Left ventricle myocardium inferior (tissue), 1 donor: ENCODE results near the gene ELFN1. TPM values are rescaled to one million over a fixed set of nuclear protein-coding genes. Genes with fewer than 3 reads are reported as not detected.

Source experiments
- DNase-seq: peaks from one replicate; pipeline ENCODE4 v3.0.0-alpha.2; 2020
- H3K27ac ChIP-seq: fragments of 200-600 bp; replicated peaks from 2 replicates; pipeline ENCODE4 v1.8.0; 2021
- H3K27me3 ChIP-seq: fragments of 200-600 bp; 2 replicates; pipeline ENCODE4 v1.8.0; 2021; ENCODE audit warnings: low read depth
- H3K36me3 ChIP-seq: fragments of 200-600 bp; 2 replicates; pipeline ENCODE4 v1.8.0; 2021
- H3K4me1 ChIP-seq: fragments of 200-600 bp; 2 replicates; pipeline ENCODE4 v1.8.0; 2021
- H3K4me3 ChIP-seq: fragments of 200-600 bp; 2 replicates; pipeline ENCODE4 v1.8.0; 2021; ENCODE audit warnings: mild to moderate bottlenecking, moderate library complexity
- H3K9me3 ChIP-seq: fragments of 200-600 bp; replicated peaks from 2 replicates; pipeline ENCODE4 v1.8.0; 2021
- CTCF ChIP-seq: fragments of 200-600 bp; IDR thresholded peaks from 2 replicates; pipeline ENCODE4 v1.8.0; 2021; ENCODE audit warnings: antibody characterized with exemption, mild to moderate bottlenecking, borderline replicate concordance
- intact Hi-C: fragments of 100-400 bp; cut with micrococcal nuclease; formaldehyde crosslinking; loops from one replicate; pipeline ENCODE4 v1.11.0; 2022
- total RNA-seq: library from RNA; stranded (reverse); fragmentation: NEBNext Ultra II Directional; extraction: Animal tissue kit (Norgen Biotek cat#: 25700); gene quantifications from one replicate; pipeline ENCODE4 v1.2.1, GENCODE V29; 2021
- donor health status: DM: no; HTN: yes; CAD: no; lungs with severe emphysema.

Gene ELFN1
- total RNA-seq, 1 donor from 2014 or later, result 10.5 TPM

DNA sequence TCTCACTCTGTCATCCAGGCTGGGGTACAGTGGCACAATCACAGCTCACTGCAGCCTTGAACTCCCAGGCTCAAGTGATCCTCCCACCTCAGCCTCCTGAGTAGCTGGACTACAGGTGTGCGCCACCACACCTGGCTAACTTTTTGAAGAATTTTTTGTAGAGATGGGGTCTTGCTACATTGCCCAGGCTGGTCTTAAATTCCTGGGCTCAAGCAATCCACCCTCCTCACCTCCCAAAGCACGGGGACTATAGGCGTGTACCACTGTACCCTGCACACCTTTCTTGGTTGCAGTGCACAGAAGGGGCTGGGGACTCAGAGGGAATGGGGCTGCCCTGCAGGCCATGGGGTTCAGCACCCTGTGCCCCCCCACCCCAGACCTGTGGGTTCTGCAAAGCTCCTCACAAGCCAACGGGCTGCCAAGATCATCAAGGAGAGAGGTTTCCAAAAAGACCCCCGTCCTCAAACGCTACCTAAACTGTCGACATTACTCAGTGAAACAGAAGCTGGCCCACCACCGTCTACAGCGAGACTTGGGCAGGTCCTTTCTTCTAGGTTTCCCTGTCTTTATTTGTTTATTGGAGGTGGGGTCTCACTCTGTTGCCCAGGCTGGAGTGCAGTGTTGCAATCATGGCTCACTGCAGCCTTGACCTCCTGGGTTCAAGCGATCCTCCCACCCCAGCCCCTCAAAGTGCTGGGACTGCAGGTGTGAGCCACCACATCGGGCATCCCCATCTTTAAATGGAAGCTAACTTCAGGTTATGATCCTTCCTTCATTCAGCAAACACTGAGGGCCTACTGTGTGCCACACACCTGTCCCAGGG, 26.6 kb upstream of the ELFN1 start:
- no peak overlapping the region for H3K27ac ChIP-seq
- no peaks in the 10 kb centered on the region for H3K36me3 ChIP-seq
- intact Hi-C loops, result no loop called here
- DNase-seq, result peak; percentile 1
- no peaks in the 10 kb centered on the region for H3K9me3 ChIP-seq
- no peak for TF ChIP-seq CTCF
- H3K27me3 ChIP-seq, result peaks cover 86% of the 10 kb centered on the region
- no peak overlapping the region for H3K4me3 ChIP-seq
- H3K4me1 ChIP-seq, result peaks cover 22% of the 10 kb centered on the region

GRCh38 chr7:1644341-1645070, 25.6 kb upstream of the ELFN1 start:
- TF ChIP-seq CTCF, result no peak
- Histone ChIP-seq H3K4me3 (no peak overlapping the region), H3K27ac (no peak overlapping the region), H3K9me3 (no peaks in the 10 kb centered on the region), H3K36me3 (no peaks in the 10 kb centered on the region), H3K27me3 (peaks cover 90% of the 10 kb centered on the region), H3K4me1 (peaks cover 29% of the 10 kb centered on the region)
- intact Hi-C loops, result no loop called here
- peak; percentile 13 for DNase-seq

- peak; percentile 10 for DNase-seq
- Histone ChIP-seq H3K36me3 (no peaks in the 10 kb centered on the region), H3K27ac (no peak overlapping the region), H3K27me3 (peaks cover 93% of the 10 kb centered on the region), H3K4me1 (peaks cover 29% of the 10 kb centered on the region), H3K4me3 (no peak overlapping the region), H3K9me3 (no peaks in the 10 kb centered on the region)
- TF ChIP-seq CTCF, result no peak
- intact Hi-C loops, result no loop called here
Observed at GRCh38 chr7:1645071-1645409, 25.0 kb upstream of the ELFN1 start.

DNA sequence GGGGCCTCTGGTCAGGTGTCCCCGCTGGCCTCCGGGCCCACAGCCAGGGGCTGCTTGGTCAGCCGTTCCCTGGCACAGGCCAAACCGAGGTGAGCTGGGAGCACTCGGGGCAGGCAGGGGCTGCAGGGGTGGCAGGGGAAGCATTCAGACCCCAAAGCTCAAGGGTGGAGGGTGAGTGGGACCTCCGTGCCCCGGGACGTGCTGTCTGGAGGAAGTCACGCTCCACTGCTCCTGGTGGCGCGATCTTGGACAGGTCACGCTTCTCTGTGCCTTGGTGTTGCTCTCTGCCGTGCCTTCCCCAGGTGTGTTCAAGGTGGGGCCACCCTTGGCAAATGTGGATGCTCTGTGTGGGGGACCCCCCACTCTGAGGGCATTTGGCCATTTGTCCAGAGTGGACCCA, 24.6 kb upstream of the ELFN1 start:
- no peak overlapping the region for H3K27ac ChIP-seq
- DNase-seq, result peak; percentile 12
- H3K36me3 ChIP-seq, result no peaks in the 10 kb centered on the region
- peaks cover 29% of the 10 kb centered on the region for H3K4me1 ChIP-seq
- H3K4me3 ChIP-seq, result no peak overlapping the region
- no peaks in the 10 kb centered on the region for H3K9me3 ChIP-seq
- intact Hi-C loops, result no loop called here
- TF ChIP-seq CTCF, result no peak
- peaks cover 93% of the 10 kb centered on the region for H3K27me3 ChIP-seq

- no peak overlapping the region for H3K4me3 ChIP-seq
- no peak for TF ChIP-seq CTCF
- DNase-seq, result peak; percentile 9
- intact Hi-C loops, result no loop called here
- H3K4me1 ChIP-seq, result peaks cover 29% of the 10 kb centered on the region
- H3K27ac ChIP-seq, result no peak overlapping the region
- no peaks in the 10 kb centered on the region for H3K36me3 ChIP-seq
- H3K9me3 ChIP-seq, result no peaks in the 10 kb centered on the region
- peaks cover 92% of the 10 kb centered on the region for H3K27me3 ChIP-seq
Observed at GRCh38 chr7:1646391-1646790, 23.7 kb upstream of the ELFN1 start.
